DMS153 treated with DMSO at 0.1 percent for 48 hours (cell line): Measurements from ENCODE around the gene BHLHE41.

Experiments used
- DNase-seq: peaks from one replicate; lab custom pipeline; 2025; ENCODE audit not compliant: unreplicated experiment; lab: John Stamatoyannopoulos, UW

BHLHE41 gene

DNA sequence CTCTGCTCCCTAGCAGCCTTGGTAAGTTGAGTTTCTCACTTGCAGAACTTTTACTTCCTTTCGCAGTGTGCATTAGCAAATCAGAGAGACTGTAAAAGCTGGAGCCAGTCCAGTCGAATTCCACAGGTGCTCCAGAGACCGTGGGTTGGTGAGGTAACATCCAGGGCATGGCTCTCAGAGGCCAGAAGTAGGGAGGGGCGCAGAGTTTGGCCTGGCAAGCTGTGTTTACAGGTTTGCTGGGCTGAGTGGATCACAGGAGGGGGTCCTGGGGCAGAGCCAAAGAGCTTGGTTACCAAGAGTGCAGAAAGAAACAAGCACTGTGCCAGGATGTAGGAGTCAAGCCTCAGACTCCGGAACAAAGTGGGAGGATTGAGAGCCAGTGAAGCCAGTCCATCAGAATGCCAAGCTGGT lies 10.2 kb upstream of the BHLHE41 start:
- DNase-seq = no peak

- DNase-seq = no peak
Observed at GRCh38 chr12:26134540-26134939, 9.7 kb upstream of the BHLHE41 start.

DNA sequence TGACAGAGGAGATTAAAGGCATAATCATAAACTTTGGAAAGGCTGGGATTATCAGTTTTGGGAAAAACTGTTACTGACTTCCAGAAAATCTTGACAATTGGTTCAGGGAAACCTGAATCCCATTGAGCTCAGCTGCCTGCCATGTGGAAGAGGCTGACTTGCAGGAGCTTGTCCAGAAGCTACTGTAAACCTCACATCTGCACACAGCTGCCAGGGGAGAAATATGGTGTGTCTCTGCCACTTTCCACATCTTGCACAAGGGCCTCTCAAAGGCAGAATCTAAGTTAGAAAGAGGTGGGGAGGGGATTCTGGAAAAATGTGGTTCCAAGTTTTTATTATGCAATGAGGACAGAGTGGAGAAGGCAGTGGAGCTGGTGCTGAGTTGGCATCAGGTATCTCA lies 8.7 kb upstream of the BHLHE41 start:
- DNase-seq = no peak

GRCh38 chr12:26132866-26133265 lies 8.0 kb upstream of the BHLHE41 start:
- DNase-seq = no peak

GRCh38 chr12:26131936-26132335 lies 7.1 kb upstream of the BHLHE41 start:
- no peak for DNase-seq

DNA sequence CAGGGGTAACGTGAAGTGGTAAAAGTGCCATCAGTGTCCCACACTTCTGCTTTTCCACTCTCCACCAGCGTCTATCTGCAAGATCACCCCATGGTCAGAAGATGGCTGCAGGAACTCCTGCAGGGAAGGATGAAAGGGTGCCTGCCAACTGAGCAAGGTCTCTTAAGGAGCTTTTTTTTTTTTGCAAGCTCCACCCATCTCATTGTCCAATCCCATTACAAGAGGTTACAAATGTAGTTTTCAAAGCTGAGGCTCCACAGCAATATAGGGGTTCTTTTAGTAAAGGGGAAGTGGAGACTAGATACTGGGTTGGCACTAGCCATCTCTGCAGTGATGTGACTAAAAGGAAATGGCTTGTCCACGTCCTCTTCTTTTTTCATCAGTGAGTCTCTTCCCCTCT lies 5.9 kb upstream of the BHLHE41 start:
- DNase-seq = no peak

- no peak for DNase-seq
Observed at GRCh38 chr12:26128168-26128567, 3.3 kb upstream of the BHLHE41 start.

GRCh38 chr12:26127404-26127803 lies 2.6 kb upstream of the BHLHE41 start:
- DNase-seq = no peak

DNA sequence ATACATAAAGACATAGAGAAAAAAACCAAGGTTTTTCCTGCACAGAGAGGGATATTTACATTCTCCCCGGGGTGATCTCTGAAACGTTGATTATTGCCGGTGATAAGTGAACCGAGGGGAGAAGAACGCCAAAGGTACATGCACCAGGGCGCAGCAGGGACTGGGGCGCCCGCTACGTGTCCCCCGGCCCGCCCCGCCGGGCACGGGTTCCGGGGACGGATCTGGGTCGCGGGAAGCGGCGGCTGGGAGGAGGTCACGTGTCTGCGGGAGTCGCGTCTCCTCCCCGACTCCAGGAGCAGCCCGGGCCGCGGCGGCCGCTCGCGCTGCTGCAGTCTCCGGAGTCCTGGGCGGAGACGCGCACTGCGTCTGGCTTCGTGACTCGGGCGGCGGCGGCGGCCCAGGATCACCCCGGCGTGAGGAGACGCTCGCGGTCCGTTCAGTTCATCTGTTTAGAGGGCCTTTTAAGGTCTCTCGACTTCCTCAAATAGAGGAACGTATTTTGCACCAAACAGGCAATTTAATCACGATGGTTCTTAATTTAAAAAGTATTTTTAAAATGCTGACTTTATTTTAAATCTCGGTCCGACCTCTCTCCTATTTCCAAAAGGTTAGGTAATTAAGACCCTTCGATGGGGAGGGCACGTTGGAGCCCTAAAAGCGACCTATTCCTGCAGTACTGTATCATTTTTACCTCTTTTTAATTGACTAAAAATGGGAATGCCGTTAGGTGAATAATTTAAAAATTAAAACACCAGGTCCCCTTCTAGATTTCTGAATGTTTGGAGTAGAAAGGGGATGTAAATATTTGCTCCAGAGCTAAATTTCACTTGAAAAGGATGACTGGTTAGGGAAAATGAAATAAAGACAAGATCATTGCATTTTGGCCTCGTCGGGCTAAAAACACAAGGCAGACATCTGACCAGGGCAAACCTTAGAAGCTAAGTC lies 1.8 kb upstream of the BHLHE41 start:
- DNase-seq = peak; percentile 19

DNA sequence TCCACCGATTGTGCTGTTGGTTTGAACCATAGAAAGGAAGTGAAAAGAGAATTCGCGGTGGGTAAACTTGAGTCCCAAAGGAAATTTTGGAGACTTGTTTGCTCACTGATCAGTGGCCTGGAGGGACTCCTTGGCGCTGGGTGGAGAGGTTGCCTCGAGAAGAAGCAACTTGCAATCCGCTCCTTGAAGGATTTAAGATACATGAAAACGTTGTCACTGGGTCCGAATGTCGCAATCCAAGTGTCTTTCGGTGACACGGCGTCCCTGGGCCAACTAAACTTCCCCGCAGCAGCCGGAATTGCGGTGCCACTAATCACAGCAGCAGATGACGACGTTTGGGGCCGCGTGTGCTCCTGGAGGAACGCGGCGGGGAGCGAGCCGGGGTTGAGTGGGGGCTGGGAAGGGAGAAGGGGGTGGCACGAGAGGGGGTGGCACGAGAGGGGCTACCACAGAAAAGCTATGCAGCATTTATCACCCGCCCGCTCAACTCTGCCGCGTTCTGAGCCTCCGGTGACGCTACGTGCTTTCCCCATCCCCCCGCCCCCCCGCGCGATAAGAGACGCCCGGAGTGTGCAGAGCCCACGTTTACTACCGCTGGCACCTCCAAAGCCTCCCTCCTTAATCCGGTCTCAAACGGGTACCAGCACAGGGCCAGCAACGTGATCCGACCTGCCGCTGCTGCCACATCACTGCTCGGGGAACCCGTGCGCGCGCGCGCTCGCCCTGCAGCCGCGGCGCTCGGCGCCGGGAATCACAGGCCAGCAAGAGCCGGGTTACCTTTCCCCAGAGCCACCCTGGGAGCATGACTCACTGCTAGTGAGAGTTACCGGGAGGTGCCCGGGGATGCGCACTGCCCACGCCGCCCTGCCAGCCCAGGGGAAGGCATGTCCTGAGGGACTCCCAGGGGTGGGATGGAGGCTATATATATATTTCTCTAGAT lies 833 bp upstream of the BHLHE41 start:
- DNase-seq = peak; percentile 41

DNA sequence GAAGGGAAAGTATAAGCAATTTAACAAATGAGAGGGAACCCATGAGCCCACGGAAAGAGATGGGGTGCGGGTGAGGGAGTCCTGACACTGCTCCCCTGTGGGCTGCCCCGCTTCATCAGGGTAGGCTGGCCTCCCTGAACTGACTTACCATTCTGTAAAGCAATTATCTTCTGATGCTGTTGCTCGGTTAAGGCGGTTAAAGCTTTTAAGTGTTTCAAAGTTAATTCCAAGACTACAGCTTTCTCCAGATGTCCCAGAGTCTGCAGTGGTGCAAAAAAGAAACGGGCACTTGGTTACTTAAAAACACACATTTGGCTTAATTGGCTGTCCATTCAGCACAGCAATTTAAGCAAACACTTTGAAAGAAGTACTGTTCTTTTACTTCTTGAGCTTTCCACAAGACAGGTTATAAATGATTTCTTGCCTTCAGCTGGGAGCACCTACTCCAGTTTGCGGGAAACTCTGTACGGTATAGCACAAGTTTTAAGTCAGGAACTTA lies 1.3 kb downstream of the BHLHE41 start:
- no peak for DNase-seq

GRCh38 chr12:26122681-26123481 lies 2.0 kb downstream of the BHLHE41 start:
- peak; percentile 22 for DNase-seq

DNA sequence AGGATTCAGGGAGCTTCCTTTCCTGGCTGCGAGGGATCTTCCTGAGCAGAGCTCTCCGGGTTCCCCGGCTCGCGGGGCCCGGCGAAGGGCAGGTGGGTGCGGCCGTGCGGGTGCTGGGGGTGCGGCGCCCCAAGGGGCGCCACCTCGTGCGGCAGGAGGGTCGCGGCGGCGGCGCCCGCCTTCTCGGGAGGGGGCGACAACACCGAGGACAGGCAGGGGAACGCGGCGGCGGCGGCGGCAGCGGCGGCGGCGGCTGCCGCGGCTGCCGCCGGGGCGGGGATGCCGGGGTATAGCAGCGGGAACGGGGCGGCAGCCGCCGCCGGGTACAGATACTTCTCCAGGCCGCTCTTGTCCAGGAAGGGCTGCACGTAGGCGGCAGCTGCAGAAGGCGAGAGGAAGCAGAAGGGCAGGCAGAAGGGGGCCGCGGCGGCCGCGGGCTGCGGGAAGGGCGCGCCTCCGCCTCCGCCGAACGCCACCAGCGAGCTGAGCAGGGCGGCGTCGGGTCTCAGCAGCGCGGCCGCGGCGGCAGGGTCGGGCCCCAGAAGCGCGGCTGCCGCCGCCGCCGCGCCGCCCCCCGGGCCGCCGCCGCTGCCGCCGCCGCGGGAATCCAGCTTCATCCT lies 2.7 kb downstream of the BHLHE41 start:
- DNase-seq = peak; percentile 22

- no peak for DNase-seq
Observed at GRCh38 chr12:26121323-26122060, 3.3 kb downstream of the BHLHE41 start.

- no peak for DNase-seq
Observed at GRCh38 chr12:26120561-26121274, 4.1 kb downstream of the BHLHE41 start.

GRCh38 chr12:26119391-26119989 lies 5.3 kb downstream of the BHLHE41 start:
- peak; percentile 35 for DNase-seq

DNA sequence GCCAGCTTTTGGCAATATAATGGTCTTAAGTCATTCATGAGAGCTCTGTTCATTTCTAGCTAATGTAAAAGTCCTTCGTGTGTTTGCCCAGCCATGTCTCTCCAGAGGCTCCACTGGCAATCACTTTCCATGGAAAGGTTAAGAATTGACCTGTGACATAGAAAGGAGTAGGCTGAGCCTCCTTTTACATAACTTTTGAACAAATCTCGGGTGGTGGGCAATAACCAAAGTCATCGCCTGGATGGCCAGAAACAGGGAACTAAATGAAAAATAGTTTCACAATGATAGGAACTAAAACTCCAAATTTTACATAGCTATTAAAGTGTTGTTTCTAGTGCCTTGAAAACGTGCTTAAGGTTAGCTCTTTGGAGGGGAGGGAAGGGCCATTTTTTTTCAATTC lies 6.5 kb downstream of the BHLHE41 start:
- DNase-seq = no peak
